ENCODE results near the gene KCNT1. TPM values are rescaled to one million over a fixed set of nuclear protein-coding genes. Genes with fewer than 3 reads are reported as not detected.

KCNT1 gene
- total RNA-seq, 2 donors from 2014 or later = under 0.01 TPM

DNA sequence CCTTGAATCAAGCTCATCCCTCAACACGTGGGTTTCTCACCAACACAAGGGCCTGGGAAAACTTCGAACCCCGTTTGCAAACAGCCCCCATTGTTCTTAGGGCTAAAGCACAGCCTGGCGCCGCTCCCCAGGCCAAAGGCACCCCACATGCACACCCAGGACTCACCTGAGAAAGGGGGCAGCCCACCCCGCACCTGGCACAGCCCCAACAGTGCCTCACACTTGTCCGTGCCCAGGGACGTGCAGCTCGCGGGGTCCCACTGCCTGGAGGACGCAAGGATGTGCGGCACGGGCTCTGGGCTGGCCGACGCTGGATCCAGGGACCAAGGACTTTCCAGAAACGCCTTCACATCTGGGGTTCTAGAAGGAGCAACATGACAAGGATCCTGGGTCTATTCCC is 5.5 kb upstream of the KCNT1 start:
- Histone ChIP-seq H3K27ac (no peak overlapping the region), H3K9me3 (no peaks in the 10 kb centered on the region), H3K27me3 (no peaks in the 10 kb centered on the region), H3K4me1 (no peaks in the 10 kb centered on the region), H3K36me3 (replicated peaks in 1 of 2; ENCODE audit: insufficient read depth in 1 of 2, low read depth in 2 of 2) (no peaks in the 10 kb centered on the region), H3K4me3 (no peak overlapping the region)
- DNase-seq (no peak), ATAC-seq (no peak)
- TF ChIP-seq POLR2A (IDR thresholded peaks at IDR 0.05) = no peak
- TF ChIP-seq, protein P1, sequence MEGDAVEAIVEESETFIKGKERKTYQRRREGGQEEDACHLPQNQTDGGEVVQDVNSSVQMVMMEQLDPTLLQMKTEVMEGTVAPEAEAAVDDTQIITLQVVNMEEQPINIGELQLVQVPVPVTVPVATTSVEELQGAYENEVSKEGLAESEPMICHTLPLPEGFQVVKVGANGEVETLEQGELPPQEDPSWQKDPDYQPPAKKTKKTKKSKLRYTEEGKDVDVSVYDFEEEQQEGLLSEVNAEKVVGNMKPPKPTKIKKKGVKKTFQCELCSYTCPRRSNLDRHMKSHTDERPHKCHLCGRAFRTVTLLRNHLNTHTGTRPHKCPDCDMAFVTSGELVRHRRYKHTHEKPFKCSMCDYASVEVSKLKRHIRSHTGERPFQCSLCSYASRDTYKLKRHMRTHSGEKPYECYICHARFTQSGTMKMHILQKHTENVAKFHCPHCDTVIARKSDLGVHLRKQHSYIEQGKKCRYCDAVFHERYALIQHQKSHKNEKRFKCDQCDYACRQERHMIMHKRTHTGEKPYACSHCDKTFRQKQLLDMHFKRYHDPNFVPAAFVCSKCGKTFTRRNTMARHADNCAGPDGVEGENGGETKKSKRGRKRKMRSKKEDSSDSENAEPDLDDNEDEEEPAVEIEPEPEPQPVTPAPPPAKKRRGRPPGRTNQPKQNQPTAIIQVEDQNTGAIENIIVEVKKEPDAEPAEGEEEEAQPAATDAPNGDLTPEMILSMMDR (IDR thresholded peaks at IDR 0.05) = no peak
- intact Hi-C loops (cut with DNase I) = no loop called here
- 20 to 39% methylated on average over 1 to 11 of the region's 16 CpGs for WGBS, 2 donors

DNA sequence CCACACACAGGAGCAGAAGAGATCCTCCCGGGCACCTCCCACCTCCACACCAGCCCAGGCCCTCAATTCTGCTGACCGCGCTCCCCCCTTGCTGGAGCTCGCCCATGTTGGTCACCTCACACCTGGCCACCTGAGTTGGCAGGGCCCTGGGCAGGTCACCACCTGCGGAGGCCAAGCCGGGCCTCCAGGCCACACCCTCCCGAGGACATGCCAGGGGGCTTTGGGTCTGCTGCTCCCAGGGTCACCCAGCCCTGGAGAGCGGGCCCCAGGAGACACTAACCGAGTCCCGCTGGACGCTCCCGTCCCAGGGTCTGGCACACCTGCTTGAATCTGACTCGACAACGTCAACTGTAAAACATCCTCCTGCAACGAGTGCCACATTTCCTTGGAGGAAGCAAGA is 4.8 kb upstream of the KCNT1 start:
- H3K36me3 ChIP-seq (replicated peaks in 1 of 2; ENCODE audit: insufficient read depth in 1 of 2, low read depth in 2 of 2) = no peaks in the 10 kb centered on the region
- H3K4me3 ChIP-seq = no peak overlapping the region
- no peak for TF ChIP-seq POLR2A (IDR thresholded peaks at IDR 0.05)
- TF ChIP-seq, protein P1 (IDR thresholded peaks at IDR 0.05) = no peak
- peaks cover 0 to 3% of the 10 kb centered on the region in 2 donors for H3K27me3 ChIP-seq
- intact Hi-C loops (cut with DNase I) = no loop called here
- 50 to 65% methylated on average over 7 to 15 of the region's 15 CpGs for WGBS, 2 donors
- no peaks in the 10 kb centered on the region for H3K9me3 ChIP-seq
- no peak overlapping the region for H3K27ac ChIP-seq
- DNase-seq (no peak), ATAC-seq (no peak)
- H3K4me1 ChIP-seq = peaks cover 7% of the 10 kb centered on the region

GRCh38 chr9:135698236-135698635 is 3.7 kb upstream of the KCNT1 start:
- no peak for DNase-seq
- peaks cover 0 to 3% of the 10 kb centered on the region in 2 donors for H3K27me3 ChIP-seq
- intact Hi-C loops (cut with DNase I) = no loop called here
- TF ChIP-seq POLR2A (IDR thresholded peaks at IDR 0.05) = no peak
- TF ChIP-seq, protein P1 (IDR thresholded peaks at IDR 0.05) = no peak
- H3K36me3 ChIP-seq (replicated peaks in 1 of 2; ENCODE audit: insufficient read depth in 1 of 2, low read depth in 2 of 2) = no peaks in the 10 kb centered on the region
- no peaks in the 10 kb centered on the region for H3K9me3 ChIP-seq
- no peak for ATAC-seq
- no peak overlapping the region for H3K27ac ChIP-seq
- 69% methylated on average over 16 to 18 of the region's 21 CpGs for WGBS, 2 donors
- H3K4me1 ChIP-seq = peaks cover 9% of the 10 kb centered on the region
- H3K4me3 ChIP-seq = no peak overlapping the region

DNA sequence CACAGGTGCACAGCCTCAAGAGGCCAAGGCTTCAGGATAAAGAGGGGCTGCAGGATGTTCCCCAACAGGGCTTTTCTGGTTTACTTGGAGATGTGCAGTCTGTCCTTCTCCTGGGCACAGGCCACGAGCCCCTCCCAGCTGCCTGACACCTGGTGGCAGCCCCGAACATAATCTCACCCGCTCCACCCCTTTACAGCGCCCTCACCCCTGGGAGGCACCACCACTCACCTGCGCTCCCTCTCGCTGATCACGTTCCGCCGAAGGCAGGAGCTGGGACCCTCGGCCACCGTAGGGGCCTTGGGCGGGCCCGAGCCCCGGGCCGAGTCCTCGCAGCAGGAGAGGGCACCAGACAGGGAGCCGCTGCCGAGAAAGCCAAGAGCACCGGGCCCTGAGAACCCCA is 3.2 kb upstream of the KCNT1 start:
- Histone ChIP-seq H3K27me3 (peaks cover 0 to 8% of the 10 kb centered on the region in 2 donors), H3K4me1 (peaks cover 9% of the 10 kb centered on the region), H3K9me3 (no peaks in the 10 kb centered on the region), H3K36me3 (replicated peaks in 1 of 2; ENCODE audit: insufficient read depth in 1 of 2, low read depth in 2 of 2) (no peaks in the 10 kb centered on the region), H3K4me3 (no peak overlapping the region), H3K27ac (no peak overlapping the region)
- intact Hi-C loops (cut with DNase I) = no loop called here
- 51% methylated on average over 16 of the region's 19 CpGs; no CpG with 5 or more reads in 1 of the 2 donors for WGBS, 2 donors
- DNase-seq (no peak), ATAC-seq (no peak)
- TF ChIP-seq POLR2A (IDR thresholded peaks at IDR 0.05) = no peak
- TF ChIP-seq, protein P1 (IDR thresholded peaks at IDR 0.05) = no peak

- no peak for TF ChIP-seq POLR2A (IDR thresholded peaks at IDR 0.05)
- TF ChIP-seq, protein P1 (IDR thresholded peaks at IDR 0.05) = no peak
- 68 to 79% methylated on average over 21 to 27 of the region's 30 CpGs for WGBS, 2 donors
- no peaks in the 10 kb centered on the region for H3K36me3 ChIP-seq (replicated peaks in 1 of 2; ENCODE audit: insufficient read depth in 1 of 2, low read depth in 2 of 2)
- DNase-seq = no peak
- no peak for ATAC-seq
- intact Hi-C loops (cut with DNase I) = no loop called here
- no peak within 1 kb of the TSS for H3K27ac ChIP-seq
- H3K4me1 ChIP-seq = peaks cover 9% of the 10 kb centered on the region
- peaks cover 0 to 8% of the 10 kb centered on the region in 2 donors for H3K27me3 ChIP-seq
- no peaks in the 10 kb centered on the region for H3K9me3 ChIP-seq
- no peak within 1 kb of the TSS for H3K4me3 ChIP-seq
These were observed 2.5 kb upstream of the KCNT1 start, which contains the start of gene SOHLH1 for GRCh38 chr9:135699440-135699839. TSS of gene SOHLH1 (minus strand) at chr9:135699481. CDS start at chr9:135699467, 14 bp downstream.
